Cardiac muscle cell (in vitro differentiated cells and primary cell): ENCODE data around the gene ANKMY1. TPM values are rescaled to one million over a fixed set of nuclear protein-coding genes. Genes with fewer than 3 reads are reported as not detected.

Experiments
- DNase-seq, 2 donors: peaks; one replicate each; pipeline versions ENCODE4 v3.0.0 to v3.0.0-alpha.2; 2010 to 2017; ENCODE audit warnings: low read depth in 1 of 2, low spot score in 1 of 2
- H3K27ac ChIP-seq: fragments of 200-600 bp; sonication (generic); 2 replicates; pipeline ENCODE4 v1.5.1; 2016
- H3K27me3 ChIP-seq: fragments of 200-600 bp; sonication (generic); 2 replicates; pipeline ENCODE4 v1.6.0; 2016; ENCODE audit warnings: control low read depth
- H3K36me3 ChIP-seq: fragments of 200-600 bp; sonication (generic); 2 replicates; pipeline ENCODE4 v1.5.1; 2016; ENCODE audit warnings: control low read depth
- H3K4me1 ChIP-seq: fragments of 200-600 bp; sonication (generic); 2 replicates; pipeline ENCODE4 v1.8.1; 2017; ENCODE audit warnings: low read depth, mild to moderate bottlenecking, mixed run types
- H3K4me3 ChIP-seq: fragments of 200-600 bp; sonication (generic); 2 replicates; pipeline ENCODE4 v1.5.1; 2016; ENCODE audit warnings: mild to moderate bottlenecking
- H3K9me3 ChIP-seq: fragments of 200-600 bp; sonication (generic); 2 replicates; pipeline ENCODE4 v1.5.1; 2017; ENCODE audit warnings: low read depth, mild to moderate bottlenecking, control low read depth
- polyA plus RNA-seq: library from polyadenylated mRNA; unstranded; fragments of >200 nt; fragmentation: Nextera tagmentation; extraction: Ambion mirVana; gene quantifications from 2 replicates; pipeline ENCODE4 v1.2.1, GENCODE V29; 2016
- total RNA-seq: library from RNA; depleted of rRNA; stranded (reverse); fragments of >200 nt; gene quantifications from 2 replicates; pipeline ENCODE4 v1.2.3, GENCODE V29; 2016
- TF ChIP-seq, protein P1 (sequence below): IDR thresholded peaks from 2 replicates; pipeline ENCODE4 v1.5.1; 2012; ENCODE audit warnings: low read depth, mild to moderate bottlenecking, low read length

ANKMY1 gene
- total and polyA plus RNA-seq, 2 experiments from 2014 or later = 7.6 to 10.8 TPM

DNA sequence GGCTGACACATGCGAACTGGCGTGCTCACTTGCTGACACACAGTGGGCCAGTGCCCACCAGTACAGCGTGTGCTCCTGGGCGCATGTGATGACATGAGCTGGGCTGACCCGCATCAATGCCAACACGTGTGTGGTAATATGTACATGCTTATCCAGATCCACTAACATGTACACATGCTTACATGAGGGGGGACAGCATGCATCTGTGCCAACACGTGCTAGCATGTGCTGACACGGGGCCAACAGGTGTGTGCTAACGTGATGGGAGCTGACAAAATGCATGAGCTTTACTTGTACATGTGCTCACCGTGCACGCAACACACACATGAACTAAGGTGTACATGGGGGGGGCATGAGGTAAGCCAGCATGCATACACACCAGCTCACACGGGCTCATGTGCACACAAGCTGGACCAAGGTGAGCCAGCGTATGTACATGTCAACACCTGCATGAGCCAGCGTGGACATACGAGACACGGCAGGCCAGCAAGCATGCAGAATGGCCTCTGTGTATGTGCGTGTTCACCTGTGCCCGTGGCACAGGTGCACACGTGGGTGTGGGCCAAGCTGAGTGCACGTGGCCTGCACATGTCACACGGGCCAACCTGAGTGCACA lies 93.8 kb downstream of the ANKMY1 start:
- Histone ChIP-seq H3K27me3 (no peaks in the 10 kb centered on the region), H3K36me3 (peaks cover 2% of the 10 kb centered on the region), H3K4me1 (no peaks in the 10 kb centered on the region), H3K9me3 (no peaks in the 10 kb centered on the region), H3K27ac (no peak overlapping the region), H3K4me3 (no peak overlapping the region)
- no peak for DNase-seq
- TF ChIP-seq, protein P1, sequence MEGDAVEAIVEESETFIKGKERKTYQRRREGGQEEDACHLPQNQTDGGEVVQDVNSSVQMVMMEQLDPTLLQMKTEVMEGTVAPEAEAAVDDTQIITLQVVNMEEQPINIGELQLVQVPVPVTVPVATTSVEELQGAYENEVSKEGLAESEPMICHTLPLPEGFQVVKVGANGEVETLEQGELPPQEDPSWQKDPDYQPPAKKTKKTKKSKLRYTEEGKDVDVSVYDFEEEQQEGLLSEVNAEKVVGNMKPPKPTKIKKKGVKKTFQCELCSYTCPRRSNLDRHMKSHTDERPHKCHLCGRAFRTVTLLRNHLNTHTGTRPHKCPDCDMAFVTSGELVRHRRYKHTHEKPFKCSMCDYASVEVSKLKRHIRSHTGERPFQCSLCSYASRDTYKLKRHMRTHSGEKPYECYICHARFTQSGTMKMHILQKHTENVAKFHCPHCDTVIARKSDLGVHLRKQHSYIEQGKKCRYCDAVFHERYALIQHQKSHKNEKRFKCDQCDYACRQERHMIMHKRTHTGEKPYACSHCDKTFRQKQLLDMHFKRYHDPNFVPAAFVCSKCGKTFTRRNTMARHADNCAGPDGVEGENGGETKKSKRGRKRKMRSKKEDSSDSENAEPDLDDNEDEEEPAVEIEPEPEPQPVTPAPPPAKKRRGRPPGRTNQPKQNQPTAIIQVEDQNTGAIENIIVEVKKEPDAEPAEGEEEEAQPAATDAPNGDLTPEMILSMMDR = no peak

DNA sequence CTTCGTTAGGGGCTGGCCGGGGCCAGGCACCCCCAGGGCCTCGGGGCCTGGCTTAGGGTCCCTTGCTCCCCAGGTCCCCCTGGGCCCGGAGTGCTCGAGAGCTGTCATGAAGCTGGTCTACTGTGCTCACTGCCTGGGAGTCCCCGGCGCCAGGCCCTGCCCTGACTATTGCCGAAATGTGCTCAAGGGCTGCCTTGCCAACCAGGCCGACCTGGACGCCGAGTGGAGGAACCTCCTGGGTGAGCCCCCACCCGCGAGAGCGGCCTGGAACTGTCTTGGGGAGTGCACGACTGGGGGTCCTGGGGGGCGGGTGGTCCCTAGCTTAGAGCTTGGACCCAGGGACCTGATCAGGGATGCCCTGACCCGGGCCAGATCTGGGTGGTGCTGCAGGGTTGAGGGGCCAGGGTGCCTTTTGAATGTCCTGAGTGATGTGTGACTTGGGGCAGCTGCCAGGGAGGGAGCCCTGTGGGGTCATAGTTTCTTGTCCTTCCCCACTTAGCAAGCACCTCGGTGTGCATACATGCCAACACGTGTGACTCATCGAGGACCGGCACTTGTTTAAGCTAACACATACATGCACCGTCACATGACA lies 94.4 kb downstream of the ANKMY1 start:
- no peak for DNase-seq
- H3K4me1 ChIP-seq = no peaks in the 10 kb centered on the region
- no peak overlapping the region for H3K4me3 ChIP-seq
- TF ChIP-seq, protein P1 = no peak
- no peaks in the 10 kb centered on the region for H3K27me3 ChIP-seq
- peaks cover 2% of the 10 kb centered on the region for H3K36me3 ChIP-seq
- no peaks in the 10 kb centered on the region for H3K9me3 ChIP-seq
- H3K27ac ChIP-seq = no peak overlapping the region

DNA sequence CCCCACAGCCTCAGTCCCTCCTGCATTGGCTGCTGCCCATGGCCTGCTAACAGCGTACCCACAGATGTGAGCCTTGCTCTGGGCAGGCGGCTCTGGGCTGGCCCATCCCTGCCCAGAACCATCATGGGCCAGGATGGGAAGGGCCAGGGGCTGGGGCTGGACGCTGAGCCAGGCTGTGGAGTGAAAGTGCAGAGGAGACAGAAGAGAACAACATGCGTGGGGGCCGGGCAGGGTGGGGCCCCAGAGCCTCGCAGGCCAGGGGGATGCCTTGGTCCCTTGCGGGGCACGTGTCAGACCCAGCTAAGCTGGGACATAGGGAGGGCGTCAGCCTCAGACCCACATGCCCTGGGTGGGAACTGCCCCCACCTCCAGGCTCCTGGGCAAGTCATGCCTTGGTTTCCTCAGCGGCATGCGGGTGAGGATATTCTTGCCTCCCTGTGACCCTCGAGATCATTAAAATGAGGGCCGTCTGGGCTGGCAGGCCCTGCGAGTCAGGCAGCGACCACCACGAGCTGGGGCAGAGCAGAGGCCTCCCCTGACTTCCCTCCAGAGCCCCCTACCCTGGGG lies 95.0 kb downstream of the ANKMY1 start:
- Histone ChIP-seq H3K9me3 (no peaks in the 10 kb centered on the region), H3K4me1 (peaks cover under 1% of the 10 kb centered on the region), H3K27ac (no peak overlapping the region), H3K36me3 (peaks cover 2% of the 10 kb centered on the region), H3K4me3 (no peak overlapping the region), H3K27me3 (no peaks in the 10 kb centered on the region)
- DNase-seq = no peak
- TF ChIP-seq, protein P1 = no peak

DNA sequence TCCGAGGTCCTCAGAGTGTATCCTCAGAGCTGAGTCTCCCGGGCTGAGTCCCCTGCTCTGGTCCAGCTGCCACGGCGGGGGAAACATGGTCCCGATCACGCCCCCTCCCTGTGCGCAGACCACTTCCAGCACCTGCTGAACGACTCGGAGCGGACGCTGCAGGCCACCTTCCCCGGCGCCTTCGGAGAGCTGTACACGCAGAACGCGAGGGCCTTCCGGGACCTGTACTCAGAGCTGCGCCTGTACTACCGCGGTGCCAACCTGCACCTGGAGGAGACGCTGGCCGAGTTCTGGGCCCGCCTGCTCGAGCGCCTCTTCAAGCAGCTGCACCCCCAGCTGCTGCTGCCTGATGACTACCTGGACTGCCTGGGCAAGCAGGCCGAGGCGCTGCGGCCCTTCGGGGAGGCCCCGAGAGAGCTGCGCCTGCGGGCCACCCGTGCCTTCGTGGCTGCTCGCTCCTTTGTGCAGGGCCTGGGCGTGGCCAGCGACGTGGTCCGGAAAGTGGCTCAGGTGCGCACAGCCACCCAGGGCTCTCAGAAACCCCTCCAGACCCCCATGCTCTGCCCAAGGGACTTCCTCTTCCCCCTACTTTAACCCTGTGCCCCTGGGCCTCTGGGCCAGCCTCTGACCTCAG lies 95.6 kb downstream of the ANKMY1 start:
- Histone ChIP-seq H3K27ac (no peak overlapping the region), H3K27me3 (no peaks in the 10 kb centered on the region), H3K4me3 (no peak overlapping the region), H3K36me3 (peaks cover 2% of the 10 kb centered on the region), H3K9me3 (no peaks in the 10 kb centered on the region), H3K4me1 (peaks cover 6% of the 10 kb centered on the region)
- TF ChIP-seq, protein P1 = no peak
- no peak for DNase-seq

DNA sequence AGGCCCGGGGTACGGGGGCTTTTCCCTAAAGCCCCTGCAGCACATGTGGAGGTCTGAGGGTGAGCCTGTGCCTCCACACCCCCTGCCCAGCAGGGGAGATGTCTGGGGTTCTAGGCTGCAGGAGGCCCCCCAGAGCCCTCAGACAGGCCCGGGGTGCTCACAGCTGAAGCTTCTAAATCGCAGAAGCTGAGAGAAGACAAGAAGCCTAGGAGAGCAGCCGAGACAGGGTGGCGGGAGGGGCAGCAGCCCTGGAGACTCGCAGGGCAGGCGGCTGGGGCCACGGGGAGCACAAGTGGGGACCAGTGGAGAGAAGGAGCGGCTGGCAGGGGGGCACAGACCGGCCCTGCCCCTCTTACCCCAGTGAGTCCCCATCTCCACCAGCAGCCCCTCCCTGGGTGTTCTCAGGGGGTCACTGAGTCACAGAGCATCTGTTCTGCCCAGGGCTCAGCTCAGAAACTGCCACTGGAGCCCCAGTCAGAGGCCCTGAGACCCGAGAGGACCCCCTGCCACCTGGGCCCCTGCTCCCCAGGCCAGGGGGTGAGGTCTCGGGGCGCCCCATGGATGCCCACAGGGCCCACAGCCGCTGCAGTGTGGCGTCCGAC lies 96.2 kb downstream of the ANKMY1 start:
- DNase-seq = no peak
- Histone ChIP-seq H3K4me1 (peaks cover 12% of the 10 kb centered on the region), H3K27me3 (no peaks in the 10 kb centered on the region), H3K36me3 (peaks cover 2% of the 10 kb centered on the region), H3K9me3 (no peaks in the 10 kb centered on the region), H3K4me3 (no peak overlapping the region), H3K27ac (no peak overlapping the region)
- TF ChIP-seq, protein P1 = no peak
